ENCODE results near the gene MAPK9. TPM values are rescaled to one million over a fixed set of nuclear protein-coding genes. Genes with fewer than 3 reads are reported as not detected.

MAPK9 gene
- total RNA-seq, 2 donors from 2014 or later, result 40.9 to 49.8 TPM

DNA sequence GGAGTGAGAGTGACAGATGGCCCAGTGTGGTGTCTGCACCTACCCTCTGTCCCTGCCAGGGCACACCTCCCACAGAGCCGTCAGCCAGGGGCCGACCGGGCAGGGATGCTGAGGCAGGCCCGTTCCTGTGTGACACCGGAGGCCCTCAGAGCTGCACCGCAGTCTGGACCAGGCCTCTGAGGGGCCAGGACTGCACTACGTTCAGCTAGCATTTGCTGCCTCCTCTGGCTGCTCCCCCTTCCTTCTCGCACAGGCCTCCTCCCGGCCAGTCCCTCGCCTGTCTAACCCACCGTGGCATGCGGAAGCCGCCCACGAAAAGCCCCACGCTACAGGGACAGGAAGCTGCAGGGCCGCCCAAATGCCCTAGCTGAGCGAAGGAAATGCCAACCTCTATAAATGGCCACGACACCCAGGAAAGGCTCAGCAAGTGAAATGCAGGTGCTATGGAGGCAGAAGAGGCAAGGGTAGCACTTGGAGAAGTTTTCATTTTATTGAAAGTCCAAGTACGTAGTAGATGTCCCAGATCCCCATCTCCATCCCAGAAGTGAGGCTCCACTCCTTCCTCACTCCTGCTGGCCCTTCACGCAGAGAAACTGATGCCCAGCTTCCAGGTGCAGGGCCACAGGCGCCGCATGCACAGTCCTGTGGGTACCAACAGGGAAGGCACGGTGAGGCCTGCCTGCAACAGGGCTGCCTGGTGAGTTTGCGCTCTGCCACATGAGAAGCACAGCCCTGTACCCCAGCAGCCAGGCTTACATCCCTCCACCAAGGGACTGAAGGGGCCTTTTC is 38.7 kb downstream of the MAPK9 start:
- intact Hi-C loops (cut with DNase I, micrococcal nuclease), result no loop called here
- no peak for DNase-seq
- ATAC-seq, result no peak

DNA sequence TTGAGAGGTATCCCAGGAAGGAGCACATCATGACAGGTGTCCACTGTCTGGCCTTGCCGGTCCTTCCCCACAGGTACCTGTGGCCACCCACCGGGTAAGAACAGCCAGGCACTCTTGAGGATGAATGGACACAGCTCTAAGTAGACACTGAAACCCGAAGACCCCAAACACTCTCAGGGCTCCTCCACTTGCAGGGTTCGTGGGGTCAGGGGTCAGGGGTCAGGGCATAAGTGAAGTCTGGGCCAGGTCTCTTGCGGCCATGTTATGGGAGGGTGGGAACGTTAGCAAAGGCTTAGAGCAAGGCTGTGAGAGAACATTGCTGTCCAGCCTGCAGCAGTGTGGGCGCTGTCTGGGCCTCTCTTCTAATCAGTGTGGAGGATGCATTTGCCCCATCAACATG is 40.0 kb downstream of the MAPK9 start:
- DNase-seq, result no peak
- ATAC-seq, result no peak
- intact Hi-C loops (cut with DNase I, micrococcal nuclease), result no loop called here

DNA sequence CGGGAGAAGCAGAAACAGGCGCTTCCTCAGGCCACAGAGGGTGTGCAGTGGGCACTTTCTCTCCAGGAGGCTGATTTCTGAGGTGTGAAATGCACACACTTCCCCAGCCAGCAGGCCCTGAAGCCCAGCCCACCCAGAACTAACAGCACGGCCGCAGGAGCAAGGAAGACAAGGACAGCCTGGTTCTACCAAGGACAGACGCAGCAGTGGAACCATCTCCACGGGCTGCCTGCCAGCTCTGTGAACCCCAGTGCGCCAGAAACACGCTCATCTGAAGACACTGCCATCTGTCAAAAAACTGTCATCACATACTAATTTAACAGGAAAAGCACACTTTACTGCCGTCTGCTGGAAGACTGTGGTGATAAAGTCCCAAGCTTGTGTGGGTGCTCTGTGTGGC is 40.7 kb downstream of the MAPK9 start:
- intact Hi-C loops (cut with DNase I, micrococcal nuclease), result no loop called here
- ATAC-seq (no peak), DNase-seq (no peak)

DNA sequence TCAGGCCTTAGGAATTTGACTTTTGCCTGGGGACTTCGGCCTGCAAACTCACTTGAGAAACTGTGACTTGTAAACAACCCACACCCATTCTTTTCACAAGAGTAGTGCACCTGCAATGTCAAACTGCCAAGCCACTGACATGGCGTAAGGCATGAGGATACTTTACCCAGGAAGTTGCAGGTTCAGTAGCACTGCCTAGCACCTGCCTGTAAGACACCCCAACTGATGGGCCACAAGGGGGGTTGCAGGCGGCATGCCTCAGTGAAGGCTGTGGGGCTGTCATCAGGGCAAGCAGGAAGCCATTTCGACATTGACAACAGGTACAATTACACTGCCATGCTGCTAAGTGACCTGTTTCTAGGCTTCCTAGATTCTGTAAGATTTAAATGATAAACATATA is 41.6 kb downstream of the MAPK9 start:
- intact Hi-C loops (cut with DNase I, micrococcal nuclease), result no loop called here
- DNase-seq (no peak), ATAC-seq (no peak)

DNA sequence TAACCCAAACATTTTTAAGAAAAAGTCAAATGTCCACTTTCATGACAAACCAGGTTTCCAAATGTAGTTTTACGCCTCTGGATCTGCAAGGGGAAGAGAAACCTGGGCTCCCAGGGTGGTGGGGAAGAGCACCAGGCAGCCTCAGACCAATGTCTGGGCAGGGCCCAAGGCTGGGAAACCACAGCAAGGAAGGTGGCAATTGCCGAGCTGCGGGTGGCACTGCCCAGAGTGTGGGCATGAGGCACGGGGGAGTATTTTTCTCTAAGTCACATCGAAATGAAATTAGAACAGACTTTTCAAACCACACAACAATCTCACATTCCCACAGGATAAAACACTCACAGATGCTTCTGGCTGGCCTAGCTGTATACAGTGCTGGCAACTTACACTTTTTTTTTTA is 50.3 kb downstream of the MAPK9 start:
- no peak for DNase-seq
- intact Hi-C loops (cut with DNase I, micrococcal nuclease), result no loop called here

DNA sequence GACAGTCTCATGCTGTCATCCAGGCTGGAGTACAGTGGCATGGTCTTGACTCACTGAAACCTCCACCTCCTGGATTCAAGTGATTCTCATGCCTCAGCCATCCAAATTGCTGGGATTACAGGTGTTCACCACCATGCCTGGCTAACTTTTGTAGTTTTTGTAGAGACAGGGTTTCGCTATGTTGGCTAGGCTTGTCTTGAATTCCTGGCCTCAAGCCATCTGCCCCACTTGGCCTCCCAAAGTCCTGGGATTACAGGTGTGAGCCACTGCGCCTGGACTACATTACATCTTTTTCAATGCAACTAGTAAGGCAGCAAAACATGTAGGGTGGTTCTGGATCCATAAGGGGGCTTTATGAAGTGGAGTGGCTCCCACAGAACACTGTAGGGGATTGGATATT is 53.3 kb downstream of the MAPK9 start:
- DNase-seq, result no peak
- intact Hi-C loops (cut with DNase I, micrococcal nuclease), result no loop called here
- ATAC-seq, result no peak

More for the DNA sequence above, 50.3 kb downstream of the MAPK9 start:
- ATAC-seq, result no peak

DNA sequence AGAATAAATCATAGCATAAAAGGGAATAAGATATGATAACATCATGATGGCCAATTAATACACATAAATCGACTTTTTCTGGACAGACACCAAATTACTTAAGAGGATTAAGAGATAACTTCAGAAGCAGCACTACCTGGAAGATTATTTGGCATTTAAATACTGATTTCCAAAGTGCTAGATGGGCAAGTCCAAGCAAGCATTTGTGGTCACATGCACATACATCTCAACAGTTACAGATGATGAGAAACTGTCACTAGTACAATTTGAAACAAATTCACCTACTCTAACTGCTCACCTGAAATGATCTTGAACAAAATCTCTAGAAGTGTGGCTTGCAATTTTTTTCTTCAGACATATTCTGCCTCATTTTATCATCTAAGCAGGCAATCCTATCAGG is 56.0 kb downstream of the MAPK9 start:
- no peak for ATAC-seq
- intact Hi-C loops (cut with DNase I, micrococcal nuclease), result no loop called here
- DNase-seq, result no peak

DNA sequence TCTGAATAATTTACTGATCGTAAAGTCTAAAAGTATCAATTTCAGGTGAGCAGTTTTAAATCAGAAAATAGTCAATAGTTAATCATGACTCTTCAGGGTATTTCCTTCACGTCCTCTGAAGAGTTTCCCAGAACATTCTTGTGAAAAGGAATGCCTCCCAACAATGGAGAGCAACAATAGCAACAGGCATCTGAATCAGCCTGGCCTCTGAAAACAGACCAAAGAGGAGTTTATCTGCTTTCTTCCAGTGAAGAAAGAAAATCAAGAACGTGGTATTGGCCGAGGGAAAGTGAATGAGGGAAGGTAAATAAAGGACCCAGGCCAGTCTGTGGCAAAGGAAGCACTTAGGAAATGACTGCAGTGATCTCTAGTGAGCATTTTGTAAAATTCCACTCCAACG is 56.8 kb downstream of the MAPK9 start:
- DNase-seq, result no peak
- ATAC-seq, result no peak
- intact Hi-C loops (cut with DNase I, micrococcal nuclease), result no loop called here

DNA sequence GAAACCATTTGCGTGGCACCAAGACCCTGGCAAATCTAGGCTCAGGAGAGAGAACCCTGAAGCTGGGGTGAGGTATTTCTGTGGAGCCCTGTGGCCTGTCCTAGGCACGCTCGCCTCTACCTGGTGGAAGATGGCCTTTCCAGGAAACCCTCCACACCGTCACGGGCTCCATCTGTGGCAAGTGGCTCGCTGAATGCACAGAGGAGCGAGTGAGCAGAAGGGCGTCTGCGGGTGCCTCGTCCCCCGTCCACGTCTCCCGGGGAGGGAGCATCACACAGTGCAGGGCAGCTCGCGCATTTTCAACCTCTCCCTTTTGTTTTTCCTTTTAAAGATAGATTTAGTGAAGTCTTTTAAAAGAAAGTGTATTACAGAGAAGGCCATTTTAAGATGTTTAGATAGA is 57.6 kb downstream of the MAPK9 start:
- no peak for DNase-seq
- no peak for ATAC-seq
- intact Hi-C loops (cut with DNase I, micrococcal nuclease), result no loop called here

DNA sequence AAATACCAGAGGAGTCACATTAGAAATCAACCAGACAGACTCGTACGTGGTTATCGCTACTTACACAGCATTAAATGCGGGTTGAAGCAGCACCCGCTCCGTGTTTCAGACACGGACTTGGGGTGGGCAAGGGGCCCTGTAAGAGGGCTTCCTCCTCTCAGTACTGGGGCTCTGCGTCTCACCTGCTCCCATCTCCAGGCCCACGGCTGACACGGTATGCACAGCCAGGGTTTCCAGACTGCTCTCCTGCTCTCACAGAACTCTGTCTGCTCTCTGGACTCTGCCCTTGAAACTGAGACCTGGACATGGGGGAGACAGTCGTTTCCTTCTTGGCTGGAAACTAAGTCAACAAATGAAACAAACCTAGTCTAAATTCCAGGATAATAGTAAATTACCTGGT is 58.2 kb downstream of the MAPK9 start:
- ATAC-seq (no peak), DNase-seq (no peak)
- intact Hi-C loops (cut with DNase I, micrococcal nuclease), result no loop called here

DNA sequence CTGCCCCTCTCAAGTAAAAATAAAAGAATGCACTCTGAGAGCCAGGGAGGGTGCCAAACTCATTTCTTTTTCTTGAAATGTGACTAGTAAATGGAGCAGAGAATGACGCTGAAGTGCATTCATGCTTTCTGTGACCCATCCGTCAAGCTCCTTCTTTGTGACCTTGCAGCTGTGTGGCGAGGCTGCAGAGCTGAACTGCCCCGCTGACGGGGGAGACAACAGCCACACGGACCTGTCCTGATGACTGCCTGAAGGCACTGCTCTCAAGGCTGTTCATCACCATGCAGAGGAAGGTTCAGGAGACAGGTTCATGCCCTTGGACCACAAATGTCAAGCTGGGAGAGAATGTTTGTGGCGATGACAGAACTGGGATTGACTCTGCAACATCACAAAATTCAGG is 61.9 kb downstream of the MAPK9 start:
- no peak for ATAC-seq
- no peak for DNase-seq
- intact Hi-C loops (cut with DNase I, micrococcal nuclease), result no loop called here

DNA sequence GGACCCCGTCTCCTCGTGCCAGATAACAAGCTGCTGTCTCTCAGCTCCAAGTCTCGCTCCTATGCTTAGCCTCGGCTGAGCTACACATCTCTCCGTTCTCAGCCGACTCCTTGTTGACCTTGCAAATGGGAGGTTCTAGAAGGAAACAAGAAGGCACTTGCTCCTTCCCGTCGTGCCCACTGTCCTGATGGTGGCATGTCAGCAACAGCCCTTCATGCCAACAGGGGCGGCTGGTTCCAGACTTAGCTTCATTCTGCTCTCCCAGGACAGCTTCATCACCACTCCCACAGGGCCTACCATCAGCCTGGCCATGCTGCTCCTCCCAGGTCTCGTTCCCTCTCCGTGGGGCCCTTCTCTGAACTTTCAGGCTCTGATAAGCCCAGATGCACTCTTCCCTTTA is 69.8 kb downstream of the MAPK9 start:
- intact Hi-C loops (cut with DNase I, micrococcal nuclease), result no loop called here
- ATAC-seq, result no peak
- no peak for DNase-seq

DNA sequence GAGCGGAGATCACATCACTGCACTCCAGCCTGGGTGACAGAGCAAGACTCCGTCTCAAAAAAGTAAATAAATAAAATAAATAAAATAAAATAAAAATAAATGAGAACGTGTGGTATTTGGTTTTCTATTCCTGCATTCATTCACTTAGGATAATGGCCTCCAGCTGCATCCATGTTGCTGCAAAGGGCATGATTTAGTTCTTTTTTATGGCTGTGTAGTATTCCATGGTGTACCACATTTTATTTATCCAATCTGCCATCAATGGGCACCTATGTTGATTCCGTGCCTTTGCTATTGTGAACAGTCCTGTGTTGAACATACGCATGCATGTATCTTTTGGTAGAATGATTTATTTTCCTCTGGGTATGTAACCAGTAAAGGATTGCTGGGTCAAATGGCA is 74.1 kb downstream of the MAPK9 start:
- no peak for DNase-seq
- no peak for ATAC-seq
- intact Hi-C loops (cut with DNase I, micrococcal nuclease), result no loop called here

DNA sequence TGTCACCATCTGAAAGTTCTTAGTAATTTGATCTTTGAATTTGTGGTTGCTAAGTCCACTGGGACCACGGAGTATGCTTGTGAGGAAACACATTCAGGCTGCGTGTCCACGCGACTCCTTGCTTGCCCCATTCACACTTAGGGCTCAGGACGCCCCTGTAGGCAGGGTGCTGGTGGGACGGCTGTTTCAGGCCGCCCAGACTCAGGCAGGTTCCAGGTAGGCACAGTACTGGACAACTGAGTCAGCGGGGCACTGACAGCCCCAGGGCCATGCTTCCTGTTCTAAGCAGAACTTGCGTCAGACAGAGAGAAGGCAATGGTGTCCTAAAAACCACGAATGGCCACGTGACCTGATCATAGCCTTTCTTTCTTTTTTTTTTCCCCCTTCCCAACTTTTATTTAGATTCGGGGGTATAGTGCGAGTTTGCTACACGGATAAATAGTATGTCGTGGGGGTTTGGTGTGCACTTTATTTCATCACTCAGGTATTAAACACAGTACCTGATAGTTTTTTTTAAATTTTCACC is 75.2 kb downstream of the MAPK9 start:
- ATAC-seq, result no peak
- intact Hi-C loops (cut with DNase I, micrococcal nuclease), result no loop called here

DNA sequence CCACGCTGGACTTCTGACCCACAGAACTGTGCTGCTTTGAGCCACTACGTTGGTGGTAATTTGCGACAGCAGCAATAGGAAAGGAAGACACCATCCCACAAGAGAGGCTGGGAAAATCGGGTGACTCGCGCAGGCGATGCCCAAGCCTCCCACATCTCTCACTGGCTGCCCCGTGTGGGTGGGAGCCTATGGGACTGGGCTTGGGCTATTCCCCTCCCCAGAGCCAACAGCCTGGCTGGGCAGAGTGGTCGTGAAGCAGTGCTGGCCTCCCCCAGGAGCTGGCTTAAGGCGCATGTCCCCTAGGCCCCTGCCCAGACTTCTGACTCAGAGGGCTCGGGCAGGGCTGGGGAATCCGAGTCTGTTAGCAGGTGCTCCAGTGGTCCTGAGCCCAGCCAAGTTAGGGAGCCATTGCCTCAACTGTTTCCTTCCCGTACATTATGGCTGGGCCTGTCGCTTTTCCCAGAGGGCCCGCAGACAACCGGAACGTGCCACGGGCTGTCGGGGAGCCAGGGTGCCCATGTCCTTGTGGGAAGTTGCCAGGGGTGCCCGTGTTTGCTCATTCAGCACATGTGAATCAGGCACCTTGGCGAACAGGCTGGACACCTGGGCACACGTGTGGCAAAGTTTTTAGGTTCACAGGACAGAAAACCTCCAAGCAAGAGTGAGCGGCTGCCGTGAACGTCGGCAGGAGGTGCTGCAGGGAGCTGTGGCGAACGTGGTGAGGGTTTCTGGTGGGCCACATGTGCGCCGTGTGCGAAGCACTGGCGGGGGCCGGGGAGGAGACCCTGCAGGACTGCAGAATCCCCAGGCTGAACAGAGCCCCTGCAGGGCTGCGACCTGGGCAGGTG is 75.9 kb downstream of the MAPK9 start:
- ATAC-seq, result no peak
- intact Hi-C loops (cut with DNase I, micrococcal nuclease), result no loop called here
- DNase-seq, result no peak

More for the DNA sequence above, 75.2 kb downstream of the MAPK9 start:
- DNase-seq, result no peak

DNA sequence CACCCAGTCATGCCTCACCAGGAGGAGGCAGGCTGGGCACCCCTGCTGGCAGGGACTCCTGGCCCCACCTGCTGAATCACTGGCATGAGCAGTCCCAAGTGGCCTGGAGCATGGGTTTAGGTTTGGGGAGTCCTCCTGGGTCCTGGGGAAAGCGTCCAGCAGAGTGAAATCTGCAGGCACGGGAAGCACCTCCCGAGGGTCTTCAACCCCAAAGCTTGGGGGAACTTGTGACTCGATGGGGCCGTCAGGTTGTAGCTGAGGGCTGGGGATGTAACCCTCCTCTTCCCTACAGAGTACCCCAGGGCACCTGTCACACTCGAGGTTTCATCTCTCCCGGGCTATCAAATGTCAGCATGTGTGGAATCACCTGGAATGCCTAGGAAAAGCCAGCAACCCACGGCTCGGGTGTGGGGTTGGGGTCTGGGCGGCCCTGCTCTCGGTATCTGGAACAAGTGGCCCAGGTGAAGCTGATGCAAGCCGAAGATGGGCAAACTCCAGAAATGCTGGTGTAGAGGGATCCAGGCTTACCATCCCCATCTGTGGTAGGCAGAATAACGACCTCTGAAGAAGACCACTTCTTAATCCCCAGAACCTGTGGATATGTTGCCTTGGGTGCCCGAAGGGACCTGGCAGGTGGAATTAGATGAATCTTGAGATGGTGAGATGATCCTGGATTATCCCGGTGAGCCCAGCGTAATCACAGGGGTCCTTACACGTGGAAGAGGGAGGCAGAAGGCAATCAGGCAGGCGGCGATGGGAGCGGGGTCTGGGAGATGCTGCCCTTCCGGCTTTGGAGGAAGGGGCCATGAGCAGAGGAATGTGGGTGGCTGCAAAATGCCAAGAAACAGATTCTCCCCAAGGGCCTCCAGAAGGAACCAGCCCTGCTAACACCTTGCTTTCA is 76.8 kb downstream of the MAPK9 start:
- no peak for ATAC-seq
- intact Hi-C loops (cut with DNase I, micrococcal nuclease), result no loop called here
- no peak for DNase-seq

DNA sequence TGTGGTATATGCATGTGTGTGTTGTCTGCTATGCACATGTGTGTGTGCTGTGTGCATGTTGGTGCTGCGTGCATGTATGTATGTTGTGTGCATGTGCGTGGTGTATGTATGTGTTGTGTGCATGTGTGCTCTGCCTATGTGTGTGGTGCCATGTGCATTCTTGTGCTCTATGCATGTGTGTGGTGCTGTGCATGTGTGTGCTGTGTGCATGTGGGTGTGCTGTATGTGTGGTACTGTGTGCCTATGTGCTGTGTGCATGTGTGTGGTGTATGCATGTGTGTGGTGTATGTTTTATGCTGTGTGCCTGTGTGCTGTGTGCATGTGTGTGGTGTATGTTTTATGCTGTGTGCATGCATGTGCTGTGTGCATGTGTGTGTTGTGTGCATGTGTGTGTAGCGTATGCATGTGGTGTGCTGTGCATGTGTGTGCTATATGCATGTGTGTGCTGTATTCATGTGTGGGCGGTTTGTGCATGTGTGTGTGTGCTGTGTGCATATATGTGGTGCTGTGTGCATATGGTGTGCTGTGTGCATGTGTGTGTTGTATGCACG is 78.2 kb downstream of the MAPK9 start:
- DNase-seq, result no peak
- intact Hi-C loops (cut with DNase I, micrococcal nuclease), result no loop called here
- ATAC-seq, result no peak

DNA sequence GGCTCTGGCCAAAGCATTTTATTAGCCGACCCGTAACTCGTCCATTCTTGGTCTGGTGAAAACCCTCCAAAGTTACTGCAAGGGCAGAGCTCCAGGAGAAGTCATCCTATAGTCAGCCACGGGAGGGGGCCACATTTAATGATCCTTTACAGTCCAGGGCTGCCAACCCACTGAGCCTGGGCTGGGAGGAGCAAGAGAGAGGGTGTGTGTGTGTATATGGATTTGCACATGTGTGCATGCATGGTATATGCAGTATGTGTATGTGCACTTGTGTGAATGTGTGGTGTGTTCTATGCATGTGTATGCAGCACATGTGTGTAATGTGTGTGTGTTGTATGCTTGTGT is 78.7 kb downstream of the MAPK9 start:
- intact Hi-C loops (cut with DNase I, micrococcal nuclease), result no loop called here
- DNase-seq (no peak), ATAC-seq (no peak)

All from left colon (tissue), 2 donors.